Measurements from ENCODE around the gene CLIP2.

DNA sequence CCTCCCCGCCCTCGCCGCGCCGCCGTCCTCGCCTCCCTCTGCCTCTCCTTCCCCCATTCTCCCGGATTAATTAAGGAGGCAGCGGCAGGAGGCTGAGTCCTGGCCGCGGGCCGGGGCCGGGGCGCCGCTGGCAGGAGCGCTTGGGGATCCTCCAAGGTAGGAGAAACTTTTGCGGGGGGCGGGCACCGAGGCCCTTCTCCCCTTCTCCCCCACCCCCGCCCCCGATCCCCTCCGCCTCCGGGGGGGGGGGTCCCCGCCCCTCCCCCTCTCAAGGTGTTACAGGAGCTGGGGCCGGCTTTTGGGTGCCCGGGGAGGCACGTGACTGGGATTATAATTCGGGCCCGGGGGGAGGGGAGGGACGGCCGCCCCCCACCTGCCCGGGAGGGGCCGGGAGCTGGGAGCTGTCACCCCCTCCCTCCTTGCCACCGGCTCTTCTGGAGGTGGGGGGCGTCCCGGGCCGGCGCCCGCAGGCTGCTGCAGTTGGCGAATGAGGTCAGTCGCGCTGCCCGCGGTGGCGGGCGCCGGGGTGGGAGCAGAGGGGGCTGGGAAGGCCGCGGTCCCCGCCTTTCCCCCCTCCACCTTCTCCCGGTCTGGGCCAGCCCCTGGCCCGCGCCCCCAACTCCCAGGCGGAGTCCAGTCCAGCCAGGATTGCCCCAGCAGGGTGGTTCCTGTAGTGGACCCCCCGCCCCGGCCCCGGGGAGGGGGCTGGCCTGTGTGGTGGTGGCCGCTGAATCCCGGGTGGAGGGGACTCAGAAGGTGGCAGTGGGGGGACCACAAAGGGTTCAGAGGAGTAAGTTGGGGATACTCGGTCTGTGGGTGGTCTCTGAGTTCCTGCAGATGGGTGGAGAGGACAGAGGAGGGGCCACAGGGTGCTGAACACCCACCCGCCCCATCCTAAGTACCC is 165.1 kb downstream of the CLIP2 start:
- TF ChIP-seq, protein P1, sequence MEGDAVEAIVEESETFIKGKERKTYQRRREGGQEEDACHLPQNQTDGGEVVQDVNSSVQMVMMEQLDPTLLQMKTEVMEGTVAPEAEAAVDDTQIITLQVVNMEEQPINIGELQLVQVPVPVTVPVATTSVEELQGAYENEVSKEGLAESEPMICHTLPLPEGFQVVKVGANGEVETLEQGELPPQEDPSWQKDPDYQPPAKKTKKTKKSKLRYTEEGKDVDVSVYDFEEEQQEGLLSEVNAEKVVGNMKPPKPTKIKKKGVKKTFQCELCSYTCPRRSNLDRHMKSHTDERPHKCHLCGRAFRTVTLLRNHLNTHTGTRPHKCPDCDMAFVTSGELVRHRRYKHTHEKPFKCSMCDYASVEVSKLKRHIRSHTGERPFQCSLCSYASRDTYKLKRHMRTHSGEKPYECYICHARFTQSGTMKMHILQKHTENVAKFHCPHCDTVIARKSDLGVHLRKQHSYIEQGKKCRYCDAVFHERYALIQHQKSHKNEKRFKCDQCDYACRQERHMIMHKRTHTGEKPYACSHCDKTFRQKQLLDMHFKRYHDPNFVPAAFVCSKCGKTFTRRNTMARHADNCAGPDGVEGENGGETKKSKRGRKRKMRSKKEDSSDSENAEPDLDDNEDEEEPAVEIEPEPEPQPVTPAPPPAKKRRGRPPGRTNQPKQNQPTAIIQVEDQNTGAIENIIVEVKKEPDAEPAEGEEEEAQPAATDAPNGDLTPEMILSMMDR (IDR thresholded peaks at IDR 0.05): no peak
- TF ChIP-seq, protein P2, sequence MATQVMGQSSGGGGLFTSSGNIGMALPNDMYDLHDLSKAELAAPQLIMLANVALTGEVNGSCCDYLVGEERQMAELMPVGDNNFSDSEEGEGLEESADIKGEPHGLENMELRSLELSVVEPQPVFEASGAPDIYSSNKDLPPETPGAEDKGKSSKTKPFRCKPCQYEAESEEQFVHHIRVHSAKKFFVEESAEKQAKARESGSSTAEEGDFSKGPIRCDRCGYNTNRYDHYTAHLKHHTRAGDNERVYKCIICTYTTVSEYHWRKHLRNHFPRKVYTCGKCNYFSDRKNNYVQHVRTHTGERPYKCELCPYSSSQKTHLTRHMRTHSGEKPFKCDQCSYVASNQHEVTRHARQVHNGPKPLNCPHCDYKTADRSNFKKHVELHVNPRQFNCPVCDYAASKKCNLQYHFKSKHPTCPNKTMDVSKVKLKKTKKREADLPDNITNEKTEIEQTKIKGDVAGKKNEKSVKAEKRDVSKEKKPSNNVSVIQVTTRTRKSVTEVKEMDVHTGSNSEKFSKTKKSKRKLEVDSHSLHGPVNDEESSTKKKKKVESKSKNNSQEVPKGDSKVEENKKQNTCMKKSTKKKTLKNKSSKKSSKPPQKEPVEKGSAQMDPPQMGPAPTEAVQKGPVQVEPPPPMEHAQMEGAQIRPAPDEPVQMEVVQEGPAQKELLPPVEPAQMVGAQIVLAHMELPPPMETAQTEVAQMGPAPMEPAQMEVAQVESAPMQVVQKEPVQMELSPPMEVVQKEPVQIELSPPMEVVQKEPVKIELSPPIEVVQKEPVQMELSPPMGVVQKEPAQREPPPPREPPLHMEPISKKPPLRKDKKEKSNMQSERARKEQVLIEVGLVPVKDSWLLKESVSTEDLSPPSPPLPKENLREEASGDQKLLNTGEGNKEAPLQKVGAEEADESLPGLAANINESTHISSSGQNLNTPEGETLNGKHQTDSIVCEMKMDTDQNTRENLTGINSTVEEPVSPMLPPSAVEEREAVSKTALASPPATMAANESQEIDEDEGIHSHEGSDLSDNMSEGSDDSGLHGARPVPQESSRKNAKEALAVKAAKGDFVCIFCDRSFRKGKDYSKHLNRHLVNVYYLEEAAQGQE (IDR thresholded peaks at IDR 0.05; ENCODE audit: insufficient read depth in 1 of 2, low read depth in 2 of 2, low read length in 1 of 2): no peak

Data from Panc1 (cell line).